ENCODE results near the gene SPATS2L. TPM values are rescaled to one million over a fixed set of nuclear protein-coding genes. Genes with fewer than 3 reads are reported as not detected.

Gene SPATS2L
- total RNA-seq, 1 donor from 2014 or later: 192 TPM

GRCh38 chr2:200309296-200310049, 3.0 kb downstream of the SPATS2L start:
- peak overlapping the region; percentile 99 for H3K4me2 ChIP-seq (ENCODE audit: low read length)
- peaks cover 3% of the 10 kb centered on the region for H3K36me3 ChIP-seq (ENCODE audit: insufficient read depth, low read length)
- H3K79me2 ChIP-seq (ENCODE audit: insufficient read depth, low read length): peaks cover 77% of the 10 kb centered on the region
- H3K27me3 ChIP-seq (ENCODE audit: insufficient read depth, low read length): no peaks in the 10 kb centered on the region
- H2AFZ ChIP-seq (ENCODE audit: low read depth, low read length): no peak overlapping the region
- H4K20me1 ChIP-seq (ENCODE audit: insufficient read depth, low read length): peaks cover 44% of the 10 kb centered on the region
- H3K4me1 ChIP-seq (ENCODE audit: insufficient read depth, low read length): peaks cover 22% of the 10 kb centered on the region
- Mint-ChIP-seq H3K36me3 (ENCODE audit: low read depth, unreplicated experiment) (no peaks in the 10 kb centered on the region), H3K4me3 (ENCODE audit: unreplicated experiment) (peak overlapping the region; percentile 94), H3K4me1 (ENCODE audit: low read depth, unreplicated experiment) (peaks cover 41% of the 10 kb centered on the region), H3K27me3 (ENCODE audit: low read depth, unreplicated experiment) (no peaks in the 10 kb centered on the region), H3K9me3 (ENCODE audit: unreplicated experiment) (no peaks in the 10 kb centered on the region), H3K27ac (ENCODE audit: unreplicated experiment) (peak overlapping the region; percentile 84)
- H3K4me3 ChIP-seq (ENCODE audit: insufficient read depth, low read depth, low read length): peak overlapping the region; percentile 88
- H3K27ac ChIP-seq (ENCODE audit: low read depth, low read length): no peak overlapping the region
- no peak for TF ChIP-seq CTCF (IDR thresholded peaks at IDR 0.05; ENCODE audit: insufficient read depth, low read depth, low read length)
- no peak for TF ChIP-seq EZH2 (IDR thresholded peaks at IDR 0.05; ENCODE audit: insufficient read depth, low read length)
- DNase-seq (ENCODE audit: low read depth) (no peak), FAIRE-seq (no peak)
- peak overlapping the region; percentile 89 for H3K9ac ChIP-seq (ENCODE audit: low read length)
- H3K9me3 ChIP-seq (ENCODE audit: insufficient read depth, low read depth, low read length): no peaks in the 10 kb centered on the region

GRCh38 chr2:200310545-200310971, 4.1 kb downstream of the SPATS2L start:
- H3K27me3 Mint-ChIP-seq (ENCODE audit: low read depth, unreplicated experiment): no peaks in the 10 kb centered on the region
- peaks cover 49% of the 10 kb centered on the region for H3K4me1 Mint-ChIP-seq (ENCODE audit: low read depth, unreplicated experiment)
- DNase-seq (ENCODE audit: low read depth) (peak; percentile 76), FAIRE-seq (no peak)
- TF ChIP-seq EZH2 (IDR thresholded peaks at IDR 0.05; ENCODE audit: insufficient read depth, low read length) (no peak), CTCF (IDR thresholded peaks at IDR 0.05; ENCODE audit: insufficient read depth, low read depth, low read length) (no peak)
- peaks cover 88% of the 10 kb centered on the region for H3K79me2 ChIP-seq (ENCODE audit: insufficient read depth, low read length)
- peak overlapping the region; percentile 22 for H3K27ac ChIP-seq (ENCODE audit: low read depth, low read length)
- H3K4me3 Mint-ChIP-seq (ENCODE audit: unreplicated experiment): peak overlapping the region; percentile 77
- H3K4me1 ChIP-seq (ENCODE audit: insufficient read depth, low read length): peaks cover 24% of the 10 kb centered on the region
- no peak overlapping the region for H2AFZ ChIP-seq (ENCODE audit: low read depth, low read length)
- peak overlapping the region; percentile 67 for H3K4me2 ChIP-seq (ENCODE audit: low read length)
- peak overlapping the region; percentile 26 for H3K9ac ChIP-seq (ENCODE audit: low read length)
- H3K4me3 ChIP-seq (ENCODE audit: insufficient read depth, low read depth, low read length): peak overlapping the region; percentile 9
- peaks cover 53% of the 10 kb centered on the region for H4K20me1 ChIP-seq (ENCODE audit: insufficient read depth, low read length)
- no peaks in the 10 kb centered on the region for H3K27me3 ChIP-seq (ENCODE audit: insufficient read depth, low read length)
- H3K9me3 Mint-ChIP-seq (ENCODE audit: unreplicated experiment): no peaks in the 10 kb centered on the region
- no peaks in the 10 kb centered on the region for H3K36me3 Mint-ChIP-seq (ENCODE audit: low read depth, unreplicated experiment)
- no peaks in the 10 kb centered on the region for H3K9me3 ChIP-seq (ENCODE audit: insufficient read depth, low read depth, low read length)
- peak overlapping the region; percentile 75 for H3K27ac Mint-ChIP-seq (ENCODE audit: unreplicated experiment)
- peaks cover 3% of the 10 kb centered on the region for H3K36me3 ChIP-seq (ENCODE audit: insufficient read depth, low read length)

GRCh38 chr2:200311139-200311538, 4.6 kb downstream of the SPATS2L start:
- Histone ChIP-seq H3K9ac (ENCODE audit: low read length) (peak overlapping the region; percentile 26), H3K4me1 (ENCODE audit: insufficient read depth, low read length) (peaks cover 30% of the 10 kb centered on the region), H2AFZ (ENCODE audit: low read depth, low read length) (no peak overlapping the region), H3K79me2 (ENCODE audit: insufficient read depth, low read length) (peaks cover 94% of the 10 kb centered on the region), H3K27ac (ENCODE audit: low read depth, low read length) (peak overlapping the region; percentile 22), H4K20me1 (ENCODE audit: insufficient read depth, low read length) (peaks cover 54% of the 10 kb centered on the region), H3K9me3 (ENCODE audit: insufficient read depth, low read depth, low read length) (no peaks in the 10 kb centered on the region), H3K4me3 (ENCODE audit: insufficient read depth, low read depth, low read length) (no peak overlapping the region), H3K36me3 (ENCODE audit: insufficient read depth, low read length) (peaks cover 3% of the 10 kb centered on the region), H3K4me2 (ENCODE audit: low read length) (peak overlapping the region; percentile 67), H3K27me3 (ENCODE audit: insufficient read depth, low read length) (no peaks in the 10 kb centered on the region)
- no peak for TF ChIP-seq CTCF (IDR thresholded peaks at IDR 0.05; ENCODE audit: insufficient read depth, low read depth, low read length)
- TF ChIP-seq EZH2 (IDR thresholded peaks at IDR 0.05; ENCODE audit: insufficient read depth, low read length): no peak
- DNase-seq (ENCODE audit: low read depth) (no peak), FAIRE-seq (no peak)
- H3K4me3 Mint-ChIP-seq (ENCODE audit: unreplicated experiment): peak overlapping the region; percentile 77
- peak overlapping the region; percentile 75 for H3K27ac Mint-ChIP-seq (ENCODE audit: unreplicated experiment)
- H3K27me3 Mint-ChIP-seq (ENCODE audit: low read depth, unreplicated experiment): no peaks in the 10 kb centered on the region
- peaks cover 52% of the 10 kb centered on the region for H3K4me1 Mint-ChIP-seq (ENCODE audit: low read depth, unreplicated experiment)
- H3K9me3 Mint-ChIP-seq (ENCODE audit: unreplicated experiment): no peaks in the 10 kb centered on the region
- H3K36me3 Mint-ChIP-seq (ENCODE audit: low read depth, unreplicated experiment): peaks cover 3% of the 10 kb centered on the region
